HL-60 (cell line): ENCODE measurements around the gene WDFY1.

Experiments used
- DNase-seq, 2 experiments: peaks; one replicate each; pipeline ENCODE4 v3.0.0-alpha.2; 2010 to 2020; ENCODE audit warnings: low read depth in 1 of 2, low spot score in 1 of 2
- H3K27ac ChIP-seq: fragments of 250-450 bp; sonication (Bioruptor Pico); replicated peaks from 2 replicates; pipeline ENCODE4 v1.5.1; 2020; ENCODE audit warnings: mild to moderate bottlenecking, moderate library complexity
- H3K27me3 ChIP-seq: fragments of 250-450 bp; sonication (Bioruptor Pico); 2 replicates; pipeline ENCODE4 v1.5.1; 2021; ENCODE audit warnings: mild to moderate bottlenecking, moderate library complexity; ENCODE audit not compliant: insufficient read depth, poor library complexity, severe bottlenecking
- H3K4me3 ChIP-seq: replicated peaks from 2 replicates; pipeline ENCODE4 v1.5.1; 2011; ENCODE audit warnings: mild to moderate bottlenecking, control low read depth, low read length; ENCODE audit not compliant: insufficient read depth
- CTCF ChIP-seq: IDR thresholded peaks from one replicate; pipeline ENCODE4 v1.5.1; 2011; ENCODE audit warnings: low read length, control low read depth, inconsistent platforms; ENCODE audit not compliant: insufficient read depth
- GABPA ChIP-seq: IDR thresholded peaks from 2 replicates; pipeline ENCODE4 v1.6.1; 2012; ENCODE audit warnings: low read depth
- POLR2AphosphoS5 ChIP-seq: IDR thresholded peaks from 2 replicates; pipeline ENCODE4 v1.6.1; 2012; ENCODE audit warnings: low read depth
- REST ChIP-seq: IDR thresholded peaks from 2 replicates; pipeline ENCODE4 v1.6.1; 2012; ENCODE audit warnings: low read depth; ENCODE audit not compliant: insufficient replicate concordance
- SPI1 ChIP-seq: IDR thresholded peaks from 2 replicates; pipeline ENCODE4 v1.6.1; 2012; ENCODE audit warnings: low read depth, mild to moderate bottlenecking, borderline replicate concordance

Gene WDFY1

GRCh38 chr2:223887127-223887526, 58.0 kb downstream of the WDFY1 start:
- no peak overlapping the region for H3K4me3 ChIP-seq
- peak in 1 of 2 experiments; percentile 41 for DNase-seq
- peak overlapping the region; percentile 35 for H3K27ac ChIP-seq
- no peak for TF ChIP-seq REST
- TF ChIP-seq POLR2AphosphoS5, result no peak
- no peak for TF ChIP-seq CTCF
- no peak for TF ChIP-seq GABPA
- no peak for TF ChIP-seq SPI1
- no peaks in the 10 kb centered on the region for H3K27me3 ChIP-seq

GRCh38 chr2:223886726-223887125, 58.4 kb downstream of the WDFY1 start:
- TF ChIP-seq GABPA, result no peak
- no peak for TF ChIP-seq REST
- no peak for TF ChIP-seq CTCF
- no peak for TF ChIP-seq POLR2AphosphoS5
- TF ChIP-seq SPI1, result no peak
- DNase-seq, result no peak
- Histone ChIP-seq H3K4me3 (no peak overlapping the region), H3K27ac (peak overlapping the region; percentile 35), H3K27me3 (no peaks in the 10 kb centered on the region)

- no peak overlapping the region for H3K4me3 ChIP-seq
- TF ChIP-seq REST (no peak), GABPA (no peak), CTCF (no peak), SPI1 (no peak), POLR2AphosphoS5 (no peak)
- DNase-seq, result no peak
- no peak overlapping the region for H3K27ac ChIP-seq
- H3K27me3 ChIP-seq, result no peaks in the 10 kb centered on the region
Measured at GRCh38 chr2:223884399-223884798, 60.7 kb downstream of the WDFY1 start.
